ENCODE data around the gene FNDC3B.

GRCh38 chr3:172102883-172103310 lies 63.5 kb downstream of the FNDC3B start:
- no peak for TF ChIP-seq CTCF (IDR thresholded peaks at IDR 0.05)
- no peak for TF ChIP-seq POLR2A (IDR thresholded peaks at IDR 0.05)

Measured in testis (tissue), 2 donors.